GM10266 (cell line): ENCODE results near the gene MYT1.
"Not testable (repeated sequence)": the region's sequence is repeated elsewhere in the genome, so short reads cannot be mapped to it uniquely, and the experiment has no call there.

Source experiments
- DNase-seq: peaks from one replicate; pipeline ENCODE4 v3.0.0; 2012; ENCODE audit errors: extremely low spot score
- TF ChIP-seq, protein P1 (sequence below): IDR thresholded peaks from 2 replicates; pipeline ENCODE4 v1.5.1; 2012; ENCODE audit warnings: mild to moderate bottlenecking, low read depth; ENCODE audit not compliant: control insufficient read depth, insufficient read depth; ENCODE audit errors: missing control alignments

Gene MYT1

DNA sequence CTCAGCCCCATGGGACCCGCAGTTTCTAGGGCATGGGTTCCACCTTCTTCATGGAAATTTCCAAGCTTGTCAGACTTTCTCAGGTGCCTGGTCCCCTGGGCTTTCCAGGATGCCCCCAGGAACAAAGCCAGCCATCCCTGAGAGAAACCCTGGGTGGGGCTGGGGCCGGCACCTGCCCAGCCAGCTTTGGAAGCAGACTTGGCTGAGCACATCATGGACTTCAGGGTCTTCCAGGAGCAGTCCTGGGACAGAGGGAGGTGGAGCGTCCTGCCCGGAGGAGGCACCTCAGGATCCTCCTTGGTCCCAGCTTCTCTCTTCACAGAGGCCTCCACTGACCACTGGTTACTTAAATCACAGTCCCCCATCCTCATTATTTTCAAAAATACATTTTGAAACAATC is 13.5 kb downstream of the MYT1 start:
- no peak for DNase-seq
- TF ChIP-seq, protein P1, sequence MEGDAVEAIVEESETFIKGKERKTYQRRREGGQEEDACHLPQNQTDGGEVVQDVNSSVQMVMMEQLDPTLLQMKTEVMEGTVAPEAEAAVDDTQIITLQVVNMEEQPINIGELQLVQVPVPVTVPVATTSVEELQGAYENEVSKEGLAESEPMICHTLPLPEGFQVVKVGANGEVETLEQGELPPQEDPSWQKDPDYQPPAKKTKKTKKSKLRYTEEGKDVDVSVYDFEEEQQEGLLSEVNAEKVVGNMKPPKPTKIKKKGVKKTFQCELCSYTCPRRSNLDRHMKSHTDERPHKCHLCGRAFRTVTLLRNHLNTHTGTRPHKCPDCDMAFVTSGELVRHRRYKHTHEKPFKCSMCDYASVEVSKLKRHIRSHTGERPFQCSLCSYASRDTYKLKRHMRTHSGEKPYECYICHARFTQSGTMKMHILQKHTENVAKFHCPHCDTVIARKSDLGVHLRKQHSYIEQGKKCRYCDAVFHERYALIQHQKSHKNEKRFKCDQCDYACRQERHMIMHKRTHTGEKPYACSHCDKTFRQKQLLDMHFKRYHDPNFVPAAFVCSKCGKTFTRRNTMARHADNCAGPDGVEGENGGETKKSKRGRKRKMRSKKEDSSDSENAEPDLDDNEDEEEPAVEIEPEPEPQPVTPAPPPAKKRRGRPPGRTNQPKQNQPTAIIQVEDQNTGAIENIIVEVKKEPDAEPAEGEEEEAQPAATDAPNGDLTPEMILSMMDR: no peak

GRCh38 chr20:64178925-64179324 is 14.7 kb downstream of the MYT1 start:
- not testable (repeated sequence) for DNase-seq

GRCh38 chr20:64179805-64180204 is 15.6 kb downstream of the MYT1 start:
- no peak for DNase-seq
- TF ChIP-seq, protein P1: no peak

- TF ChIP-seq, protein P1: no peak
These were observed 16.4 kb downstream of the MYT1 start for GRCh38 chr20:64180673-64181072.

DNA sequence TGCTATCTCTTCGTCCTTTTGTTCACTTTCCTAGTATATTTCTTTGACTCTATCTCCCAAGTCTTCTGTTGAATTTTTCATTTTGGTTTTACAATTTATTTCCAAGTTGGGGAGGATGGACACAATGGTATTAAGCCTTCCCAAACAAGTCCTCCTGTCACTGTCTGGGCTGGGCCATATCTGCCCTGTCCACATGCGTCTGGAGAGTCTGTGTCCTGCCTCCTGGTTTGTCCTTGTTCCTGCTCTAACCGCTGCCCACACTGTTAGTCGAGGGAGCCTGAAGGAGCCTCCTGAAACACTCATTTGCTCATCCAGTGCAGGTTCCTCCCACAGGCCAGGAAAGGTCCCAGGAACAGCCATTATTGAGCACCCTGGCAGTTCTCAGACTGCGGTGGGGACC is 17.1 kb downstream of the MYT1 start:
- TF ChIP-seq, protein P1: no peak
- no peak for DNase-seq

More at GRCh38 chr20:64180673-64181072, 16.4 kb downstream of the MYT1 start:
- DNase-seq: no peak

DNA sequence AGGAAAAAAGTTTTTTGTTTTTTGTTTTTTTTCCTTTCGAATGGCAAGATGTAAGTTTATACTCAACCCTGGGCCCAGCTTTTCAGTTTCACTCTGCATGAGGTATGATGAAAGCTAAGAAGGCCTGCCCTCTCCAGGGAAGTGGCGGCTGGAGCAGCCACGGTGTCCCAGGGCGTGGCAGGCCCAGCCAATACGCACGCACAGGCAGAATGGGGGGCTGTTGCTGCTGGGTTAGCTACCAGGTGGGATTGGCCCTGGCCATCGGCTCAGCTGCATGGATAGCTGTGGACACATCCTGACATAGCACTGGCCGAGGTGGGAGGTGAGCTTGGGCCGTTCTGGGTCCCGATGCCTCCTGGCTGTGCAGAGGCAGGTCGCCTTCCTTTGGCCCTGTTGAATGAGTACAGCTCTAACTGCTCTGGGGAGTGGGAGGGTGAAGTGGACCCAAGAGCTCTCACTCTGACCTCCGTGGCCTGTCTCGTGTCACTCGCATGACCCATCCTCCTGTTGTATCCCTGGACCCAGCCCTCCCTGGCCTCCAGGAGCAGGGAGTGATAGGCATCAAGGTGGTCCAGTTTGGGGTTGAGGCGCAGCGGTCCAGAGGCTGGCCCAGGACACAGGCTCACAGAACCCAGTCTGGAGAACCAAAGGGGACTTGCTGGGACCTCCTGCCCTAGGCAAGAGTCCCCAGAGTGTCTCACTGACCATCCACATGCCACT is 18.1 kb downstream of the MYT1 start:
- TF ChIP-seq, protein P1: no peak
- DNase-seq: no peak

DNA sequence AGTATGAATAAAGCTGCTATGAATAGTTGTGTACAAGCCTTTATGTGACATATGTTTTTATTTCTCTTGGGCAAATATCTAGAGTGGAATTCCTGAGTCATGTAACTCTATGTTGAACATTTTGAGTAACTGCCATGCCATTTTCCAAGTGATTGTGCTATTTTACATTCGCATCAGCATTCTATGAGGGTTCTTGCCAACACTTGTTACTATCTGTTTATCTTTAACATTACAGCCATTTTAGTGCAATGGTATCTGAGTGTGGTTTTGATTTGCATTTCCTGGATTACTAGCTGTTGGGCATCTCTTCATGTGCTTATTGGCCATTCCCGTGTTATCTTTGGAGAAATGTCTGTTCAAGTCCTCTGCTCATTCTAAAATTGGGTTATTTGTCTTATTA is 19.1 kb downstream of the MYT1 start:
- DNase-seq: no peak
- TF ChIP-seq, protein P1: no peak

DNA sequence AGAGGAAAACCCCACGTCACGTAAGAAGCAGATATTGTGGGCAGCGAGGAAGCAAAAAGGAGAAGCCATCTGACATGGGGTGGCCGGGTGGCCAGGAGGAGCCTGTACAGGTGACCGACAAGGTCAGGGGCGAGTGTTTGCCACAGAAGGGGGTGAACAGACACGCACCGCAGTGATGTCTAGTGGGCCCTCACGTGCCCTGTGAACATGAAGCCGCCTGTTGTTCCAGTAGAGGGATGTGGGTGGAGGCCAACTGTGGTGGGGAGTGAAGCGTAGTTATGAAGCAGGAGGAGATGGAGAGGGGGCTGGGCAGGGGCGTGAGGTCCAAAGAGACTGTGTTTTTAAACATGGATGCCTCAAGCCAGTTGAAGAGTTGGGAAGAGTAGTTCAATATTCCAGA is 20.5 kb downstream of the MYT1 start:
- TF ChIP-seq, protein P1: no peak
- DNase-seq: no peak
